ENCODE measurements around the gene TTC12. TPM values are rescaled to one million over a fixed set of nuclear protein-coding genes. Genes with fewer than 3 reads are reported as not detected.

Gene TTC12
- polyA plus RNA-seq, 1 donor (not counting 4 experiments of a cell fraction or from before 2014, with no cell fraction given), result 27.3 TPM

- no peaks in the 10 kb centered on the region for H3K9me3 ChIP-seq (ENCODE audit: control insufficient read depth, low read depth, low read length)
- no peak overlapping the region for H3K4me2 ChIP-seq (ENCODE audit: control insufficient read depth, extremely low read depth, insufficient read depth, low read depth, low read length)
- no peaks in the 10 kb centered on the region for H3K4me1 ChIP-seq (ENCODE audit: control insufficient read depth, extremely low read depth, insufficient read depth, low read length)
- H3K27me3 ChIP-seq (ENCODE audit: control insufficient read depth, extremely low read depth, insufficient read depth, low read length), result no peaks in the 10 kb centered on the region
- H3K9me1 ChIP-seq (ENCODE audit: control insufficient read depth, extremely low read depth, insufficient read depth, low read length), result no peaks in the 10 kb centered on the region
- no peak overlapping the region for H3K27ac ChIP-seq (ENCODE audit: control insufficient read depth, insufficient read depth, low read length)
- dilution Hi-C loops (cut with MboI; ENCODE audit: extremely low pct_ligation_motif_present, low sequenced_read_pairs), result no loop called here
- no peaks in the 10 kb centered on the region for H3K36me3 ChIP-seq (ENCODE audit: control insufficient read depth in 2 of 2, extremely low read depth in 1 of 2, insufficient read depth in 2 of 2, low read length in 2 of 2)
- FAIRE-seq (no peak), DNase-seq (ENCODE audit: low read depth, low spot score) (no peak)
- TF ChIP-seq CTCF (optimal IDR thresholded peaks at IDR 0.05 in 1 of 3, IDR thresholded peaks at IDR 0.05 in 1 of 3, conservative IDR thresholded peaks at IDR 0.05 in 1 of 3; ENCODE audit: extremely low read depth in 1 of 3, insufficient read depth in 2 of 3, low read length in 3 of 3), result no peak
- no peak for TF ChIP-seq EZH2 (IDR thresholded peaks at IDR 0.05; ENCODE audit: low read length)
- H2AFZ ChIP-seq (ENCODE audit: control insufficient read depth, low read length), result no peak overlapping the region
- no peaks in the 10 kb centered on the region for H3K79me2 ChIP-seq (ENCODE audit: control insufficient read depth, insufficient read depth, low read length)
- no peak overlapping the region for H3K4me3 ChIP-seq (ENCODE audit: control insufficient read depth in 2 of 3, extremely low read depth in 1 of 3, insufficient read depth in 2 of 3, low read depth in 1 of 3, low read length in 3 of 3)
- no peak overlapping the region for H3K9ac ChIP-seq (ENCODE audit: control insufficient read depth, extremely low read depth, insufficient read depth, low read length)
- H4K20me1 ChIP-seq (ENCODE audit: control insufficient read depth, extremely low read depth, insufficient read depth, low read length), result no peaks in the 10 kb centered on the region
Measured at GRCh38 chr11:113393501-113393985, 79.2 kb downstream of the TTC12 start.

DNA sequence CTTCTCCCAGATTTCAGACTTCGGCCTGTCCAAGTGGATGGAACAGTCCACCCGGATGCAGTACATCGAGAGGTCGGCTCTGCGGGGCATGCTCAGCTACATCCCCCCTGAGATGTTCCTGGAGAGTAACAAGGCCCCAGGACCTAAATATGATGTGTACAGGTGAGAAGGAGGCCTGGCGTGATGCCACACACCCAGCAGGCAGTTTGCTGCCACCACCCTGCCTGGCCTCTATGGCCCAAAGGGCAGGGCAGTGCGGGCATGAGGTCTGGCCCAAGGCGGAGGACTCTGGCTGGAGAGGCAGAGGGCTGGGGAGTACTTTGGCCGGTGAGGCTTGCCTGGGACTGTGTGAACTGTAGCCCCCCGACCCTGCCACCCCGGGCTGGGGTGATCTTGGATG, 80.5 kb downstream of the TTC12 start:
- Histone ChIP-seq H3K79me2 (ENCODE audit: control insufficient read depth, insufficient read depth, low read length) (no peaks in the 10 kb centered on the region), H2AFZ (ENCODE audit: control insufficient read depth, low read length) (no peak overlapping the region), H3K27ac (ENCODE audit: control insufficient read depth, insufficient read depth, low read length) (no peak overlapping the region), H3K4me1 (ENCODE audit: control insufficient read depth, extremely low read depth, insufficient read depth, low read length) (no peaks in the 10 kb centered on the region), H3K36me3 (ENCODE audit: control insufficient read depth in 2 of 2, extremely low read depth in 1 of 2, insufficient read depth in 2 of 2, low read length in 2 of 2) (no peaks in the 10 kb centered on the region), H3K9ac (ENCODE audit: control insufficient read depth, extremely low read depth, insufficient read depth, low read length) (no peak overlapping the region), H4K20me1 (ENCODE audit: control insufficient read depth, extremely low read depth, insufficient read depth, low read length) (no peaks in the 10 kb centered on the region), H3K27me3 (ENCODE audit: control insufficient read depth, extremely low read depth, insufficient read depth, low read length) (no peaks in the 10 kb centered on the region), H3K9me3 (ENCODE audit: control insufficient read depth, low read depth, low read length) (no peaks in the 10 kb centered on the region), H3K4me3 (ENCODE audit: control insufficient read depth in 2 of 3, extremely low read depth in 1 of 3, insufficient read depth in 2 of 3, low read depth in 1 of 3, low read length in 3 of 3) (no peak overlapping the region), H3K9me1 (ENCODE audit: control insufficient read depth, extremely low read depth, insufficient read depth, low read length) (no peaks in the 10 kb centered on the region), H3K4me2 (ENCODE audit: control insufficient read depth, extremely low read depth, insufficient read depth, low read depth, low read length) (no peak overlapping the region)
- TF ChIP-seq CTCF (optimal IDR thresholded peaks at IDR 0.05 in 1 of 3, IDR thresholded peaks at IDR 0.05 in 1 of 3, conservative IDR thresholded peaks at IDR 0.05 in 1 of 3; ENCODE audit: extremely low read depth in 1 of 3, insufficient read depth in 2 of 3, low read length in 3 of 3), result no peak
- no peak for TF ChIP-seq EZH2 (IDR thresholded peaks at IDR 0.05; ENCODE audit: low read length)
- DNase-seq (ENCODE audit: low read depth, low spot score), result no peak
- dilution Hi-C loops (cut with MboI; ENCODE audit: extremely low pct_ligation_motif_present, low sequenced_read_pairs), result no loop called here
- FAIRE-seq, result no peak

All from keratinocyte (primary cell).